ENCODE results near the gene C15orf39. TPM values are rescaled to one million over a fixed set of nuclear protein-coding genes. Genes with fewer than 3 reads are reported as not detected.
"Not testable (repeated sequence)": the region's sequence is repeated elsewhere in the genome, so short reads cannot be mapped to it uniquely, and the experiment has no call there.

C15orf39 gene
- total RNA-seq, 2 experiments from 2014 or later: 47.0 to 48.6 TPM

GRCh38 chr15:75233504-75234190 lies 32.0 kb downstream of the C15orf39 start:
- no peaks in the 10 kb centered on the region for H3K36me3 Mint-ChIP-seq (ENCODE audit: low read depth)
- no peak for DNase-seq
- no peak overlapping the region for H3K27ac Mint-ChIP-seq
- H3K27me3 Mint-ChIP-seq: peaks cover 4% of the 10 kb centered on the region
- H3K4me3 Mint-ChIP-seq: no peak overlapping the region
- CTCF ChIA-PET: interaction anchor here (0.6 to 1.1 kb wide), 2 partner anchors 10 to 14 kb away, joined by 3 read pairs; no protein-coding TSS in a partner anchor
- POLR2A ChIA-PET: no interaction called here
- no peaks in the 10 kb centered on the region for H3K9me3 Mint-ChIP-seq
- no peaks in the 10 kb centered on the region for H3K4me1 Mint-ChIP-seq

DNA sequence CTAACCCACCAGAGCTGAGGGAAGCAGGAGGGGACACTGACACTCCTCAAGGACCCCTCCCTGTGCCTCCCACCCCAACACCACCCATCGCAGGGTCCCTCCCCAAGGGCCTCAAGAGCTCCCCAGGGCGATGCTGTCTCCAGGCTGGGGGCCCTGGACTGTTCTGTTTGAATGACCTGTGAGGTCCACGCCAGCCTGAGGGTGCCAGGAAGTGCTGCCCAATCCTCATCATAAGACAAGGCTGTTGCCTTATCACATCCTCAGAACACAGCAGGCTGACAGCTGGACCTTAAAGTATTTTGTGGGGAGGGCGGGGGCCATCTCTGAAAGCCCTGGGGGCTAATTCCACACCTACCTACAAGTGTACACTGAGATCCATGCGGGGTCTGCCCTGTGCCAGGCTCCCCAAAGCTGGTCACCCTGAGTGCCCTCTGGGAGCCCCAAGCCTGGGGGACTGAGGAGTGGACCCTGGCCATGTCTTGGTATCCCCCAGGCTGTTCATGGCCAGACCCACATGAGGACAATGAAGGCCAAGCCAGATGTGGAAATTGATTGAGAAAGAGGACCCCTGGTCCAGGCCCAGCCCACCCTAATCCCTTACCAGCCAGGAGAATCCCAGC lies 32.6 kb downstream of the C15orf39 start:
- CTCF ChIA-PET: interaction anchor here (0.6 to 1.1 kb wide), 2 partner anchors 10 to 14 kb away, joined by 3 read pairs; no protein-coding TSS in a partner anchor
- DNase-seq: no peak
- POLR2A ChIA-PET: no interaction called here
- Mint-ChIP-seq H3K4me1 (no peaks in the 10 kb centered on the region), H3K27me3 (peaks cover 7% of the 10 kb centered on the region), H3K4me3 (no peak overlapping the region), H3K36me3 (ENCODE audit: low read depth) (no peaks in the 10 kb centered on the region), H3K9me3 (no peaks in the 10 kb centered on the region), H3K27ac (no peak overlapping the region)

DNA sequence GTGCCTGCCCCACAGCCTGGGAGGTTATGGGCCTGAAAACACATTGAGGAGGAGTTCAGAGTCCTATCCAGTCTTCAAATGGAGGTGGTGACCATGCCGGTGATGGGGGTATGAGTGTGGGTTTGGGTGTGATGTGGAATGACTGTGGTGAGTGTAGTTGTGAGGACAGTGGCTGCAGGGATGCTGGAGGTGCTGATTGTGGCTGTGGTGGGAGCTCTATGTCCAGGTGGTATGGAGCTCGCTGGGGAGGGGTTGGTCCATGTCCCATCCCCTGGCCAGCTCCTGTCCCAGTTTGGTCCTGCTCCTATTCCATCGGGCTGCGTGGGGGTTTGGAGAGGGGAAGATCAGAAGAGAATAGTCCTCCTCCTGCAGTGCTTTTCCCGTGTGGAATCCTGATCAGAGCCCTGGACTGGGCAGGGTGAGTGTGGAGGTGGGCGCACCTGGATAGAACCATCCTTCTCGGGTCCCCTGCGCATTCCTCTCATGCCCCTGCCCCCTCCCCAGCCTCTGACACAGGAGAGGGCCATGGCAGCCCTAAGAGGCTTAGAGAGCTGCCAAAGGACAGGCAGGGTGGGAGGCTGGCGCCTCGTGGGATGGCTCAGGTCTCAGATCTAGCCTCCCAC lies 33.5 kb downstream of the C15orf39 start:
- Mint-ChIP-seq H3K4me1 (no peaks in the 10 kb centered on the region), H3K4me3 (no peak overlapping the region), H3K36me3 (ENCODE audit: low read depth) (no peaks in the 10 kb centered on the region), H3K27me3 (peaks cover 12% of the 10 kb centered on the region), H3K9me3 (no peaks in the 10 kb centered on the region), H3K27ac (no peak overlapping the region)
- DNase-seq: no peak
- POLR2A ChIA-PET: no interaction called here
- CTCF ChIA-PET: interaction anchor here (0.5 kb wide), 1 partner anchor 199 kb away, joined by 3 read pairs; no protein-coding TSS in a partner anchor

DNA sequence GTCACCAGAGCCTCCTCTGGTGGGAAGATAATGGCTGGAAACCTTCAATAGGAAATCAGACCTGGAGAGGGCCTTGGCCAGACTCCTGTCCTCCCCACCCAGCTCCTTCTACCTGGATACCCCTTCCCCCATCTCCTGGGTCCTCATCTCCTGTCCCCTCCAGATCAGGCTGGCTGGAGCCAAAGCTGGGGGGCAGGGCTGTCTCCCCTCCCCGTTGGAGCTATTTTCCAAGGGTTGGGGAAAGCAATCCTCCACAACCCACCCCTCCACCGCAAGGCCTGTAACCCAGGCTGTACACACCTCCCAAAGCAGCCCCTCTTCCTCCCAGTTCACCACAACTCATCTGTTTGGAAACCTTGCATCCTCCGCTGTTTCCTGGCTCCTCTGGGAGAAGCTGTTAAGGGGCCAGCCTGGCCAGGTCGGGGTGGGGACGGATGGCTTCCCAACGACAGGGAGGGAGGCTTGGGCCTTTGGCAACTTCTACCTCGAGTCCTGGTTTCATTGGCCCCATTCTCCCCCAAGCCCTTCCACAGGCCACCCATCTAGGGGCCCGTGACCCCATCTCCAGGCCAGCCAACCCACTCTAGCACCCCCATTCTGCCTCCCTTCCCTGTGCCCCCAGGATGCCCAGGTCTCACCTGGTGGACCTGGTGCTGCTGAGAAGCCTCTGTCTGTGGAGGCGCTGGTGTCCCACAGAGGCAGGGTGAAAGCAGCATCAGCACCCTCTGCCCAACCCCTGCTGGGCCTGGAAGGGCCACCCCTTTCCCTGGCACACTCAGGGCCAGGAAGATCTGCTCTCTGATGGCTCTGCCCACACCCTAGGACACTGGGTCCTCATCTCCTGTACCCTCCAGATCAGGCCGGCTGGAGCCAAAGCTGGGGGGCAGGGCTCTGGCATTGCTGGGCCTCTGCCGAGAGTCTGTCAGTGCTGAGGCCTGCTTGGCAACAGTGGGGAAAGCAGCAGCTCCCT lies 34.4 kb downstream of the C15orf39 start:
- Mint-ChIP-seq H3K4me1 (no peaks in the 10 kb centered on the region), H3K9me3 (no peaks in the 10 kb centered on the region), H3K4me3 (no peak overlapping the region), H3K27ac (no peak overlapping the region), H3K36me3 (ENCODE audit: low read depth) (no peaks in the 10 kb centered on the region), H3K27me3 (peaks cover 14% of the 10 kb centered on the region)
- ChIA-PET POLR2A (no interaction called here), CTCF (no interaction called here)
- no peak for DNase-seq

DNA sequence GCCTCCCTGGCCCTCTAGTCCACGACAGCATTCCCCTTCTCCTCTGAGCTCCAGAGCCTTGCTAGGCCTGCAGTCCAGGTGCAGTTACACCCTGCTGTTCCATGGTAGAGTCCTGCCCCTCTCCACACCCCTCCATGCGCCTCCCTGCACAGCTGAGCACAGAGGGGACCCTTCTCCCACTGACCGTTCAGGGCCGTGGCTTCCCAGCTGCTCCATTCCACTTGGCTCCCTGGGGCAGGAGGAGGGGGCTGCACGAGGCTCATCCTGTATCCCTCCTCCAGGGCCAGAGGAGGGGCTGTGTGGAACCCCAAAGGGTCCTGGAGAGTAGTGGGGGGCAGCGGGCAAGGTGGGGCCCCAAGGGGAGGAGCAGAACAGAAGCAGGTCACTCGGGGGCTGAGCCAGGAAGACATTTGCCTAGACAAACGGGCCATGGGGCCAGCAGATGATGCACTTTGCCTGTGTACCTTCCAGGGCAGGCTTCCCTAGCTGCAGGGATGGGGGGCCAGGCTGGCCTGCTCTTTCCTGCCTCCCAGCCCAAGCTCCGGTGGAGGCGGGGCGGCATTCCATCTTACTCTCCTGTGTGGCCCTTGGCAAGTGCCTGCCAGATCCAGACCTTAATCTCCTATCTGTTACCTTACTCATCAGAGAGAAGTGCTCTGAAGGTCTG lies 35.8 kb downstream of the C15orf39 start:
- CTCF ChIA-PET: interaction anchor here (0.8 kb wide), 1 partner anchor 33 kb away, joined by 3 read pairs; no protein-coding TSS in a partner anchor
- no peak overlapping the region for H3K27ac Mint-ChIP-seq
- no peaks in the 10 kb centered on the region for H3K36me3 Mint-ChIP-seq (ENCODE audit: low read depth)
- H3K9me3 Mint-ChIP-seq: no peaks in the 10 kb centered on the region
- no peak overlapping the region for H3K4me3 Mint-ChIP-seq
- POLR2A ChIA-PET: no interaction called here
- no peak for DNase-seq
- peaks cover 10% of the 10 kb centered on the region for H3K27me3 Mint-ChIP-seq
- H3K4me1 Mint-ChIP-seq: no peaks in the 10 kb centered on the region

- H3K27me3 Mint-ChIP-seq: peaks cover 10% of the 10 kb centered on the region
- H3K4me3 Mint-ChIP-seq: no peak overlapping the region
- H3K4me1 Mint-ChIP-seq: no peaks in the 10 kb centered on the region
- no peaks in the 10 kb centered on the region for H3K36me3 Mint-ChIP-seq (ENCODE audit: low read depth)
- ChIA-PET CTCF (interaction anchor here (0.6 to 1.5 kb wide), 2 partner anchors 8 to 42 kb away, joined by 6 read pairs; no protein-coding TSS in a partner anchor), POLR2A (no interaction called here)
- H3K9me3 Mint-ChIP-seq: no peaks in the 10 kb centered on the region
- DNase-seq: no peak
- no peak overlapping the region for H3K27ac Mint-ChIP-seq
Observed at GRCh38 chr15:75238150-75238549, 36.5 kb downstream of the C15orf39 start.

DNA sequence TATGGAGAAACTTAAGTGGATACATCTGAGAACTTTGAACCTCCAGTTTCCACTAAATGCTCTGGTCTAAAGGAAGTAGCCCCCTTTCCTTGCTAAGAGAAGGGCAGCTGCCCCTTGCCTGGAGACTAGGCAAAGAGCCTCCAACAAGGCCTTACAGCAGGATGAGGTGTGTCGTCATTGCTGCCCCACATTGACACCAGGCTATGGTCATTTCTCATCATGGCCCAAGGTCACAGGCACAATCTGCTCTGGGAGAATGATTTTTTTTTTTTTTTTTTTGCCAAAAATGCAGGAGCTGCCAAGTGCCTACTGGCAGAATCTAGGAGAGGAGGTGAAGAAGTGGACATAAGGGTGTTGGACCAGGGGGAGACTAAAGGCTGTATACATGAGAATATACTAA lies 44.1 kb downstream of the C15orf39 start:
- DNase-seq; CTCF ChIA-PET; H3K27ac Mint-ChIP-seq; H3K36me3 Mint-ChIP-seq (ENCODE audit: low read depth); H3K4me3 Mint-ChIP-seq; H3K4me1 Mint-ChIP-seq; POLR2A ChIA-PET; H3K9me3 Mint-ChIP-seq: not testable (repeated sequence)
- H3K27me3 Mint-ChIP-seq: peaks cover 14% of the 10 kb centered on the region

- H3K9me3 Mint-ChIP-seq; DNase-seq; H3K27ac Mint-ChIP-seq; H3K4me1 Mint-ChIP-seq; H3K36me3 Mint-ChIP-seq (ENCODE audit: low read depth); CTCF ChIA-PET; H3K4me3 Mint-ChIP-seq: not testable (repeated sequence)
- POLR2A ChIA-PET: interaction anchor here (0.6 kb wide), 1 partner anchor 754 kb away, joined by 3 read pairs; no protein-coding TSS in a partner anchor
- peaks cover 27% of the 10 kb centered on the region for H3K27me3 Mint-ChIP-seq
Observed at GRCh38 chr15:75248991-75249390, 47.3 kb downstream of the C15orf39 start.

- ChIA-PET CTCF (no interaction called here), POLR2A (no interaction called here)
- Mint-ChIP-seq H3K9me3 (no peaks in the 10 kb centered on the region), H3K36me3 (ENCODE audit: low read depth) (no peaks in the 10 kb centered on the region), H3K4me1 (no peaks in the 10 kb centered on the region), H3K4me3 (no peak overlapping the region), H3K27ac (no peak overlapping the region), H3K27me3 (peaks cover 26% of the 10 kb centered on the region)
- no peak for DNase-seq
Observed at GRCh38 chr15:75249726-75250125, 48.0 kb downstream of the C15orf39 start.

- H3K4me3 Mint-ChIP-seq, POLR2A ChIA-PET, H3K27ac Mint-ChIP-seq: not testable (repeated sequence)
Observed at GRCh38 chr15:75251343-75251742, 49.7 kb downstream of the C15orf39 start.

GRCh38 chr15:75252285-75252684 lies 50.6 kb downstream of the C15orf39 start:
- POLR2A ChIA-PET; H3K4me1 Mint-ChIP-seq; H3K27ac Mint-ChIP-seq; H3K9me3 Mint-ChIP-seq; H3K36me3 Mint-ChIP-seq (ENCODE audit: low read depth); DNase-seq; H3K4me3 Mint-ChIP-seq: not testable (repeated sequence)
- H3K27me3 Mint-ChIP-seq: peaks cover 24% of the 10 kb centered on the region
- CTCF ChIA-PET: interaction anchor here (0.7 kb wide), 1 partner anchor 223 kb away, joined by 5 read pairs; no protein-coding TSS in a partner anchor

More at GRCh38 chr15:75251343-75251742, 49.7 kb downstream of the C15orf39 start:
- H3K36me3 Mint-ChIP-seq (ENCODE audit: low read depth); H3K9me3 Mint-ChIP-seq; CTCF ChIA-PET; H3K4me1 Mint-ChIP-seq; DNase-seq: not testable (repeated sequence)
- peaks cover 24% of the 10 kb centered on the region for H3K27me3 Mint-ChIP-seq

DNA sequence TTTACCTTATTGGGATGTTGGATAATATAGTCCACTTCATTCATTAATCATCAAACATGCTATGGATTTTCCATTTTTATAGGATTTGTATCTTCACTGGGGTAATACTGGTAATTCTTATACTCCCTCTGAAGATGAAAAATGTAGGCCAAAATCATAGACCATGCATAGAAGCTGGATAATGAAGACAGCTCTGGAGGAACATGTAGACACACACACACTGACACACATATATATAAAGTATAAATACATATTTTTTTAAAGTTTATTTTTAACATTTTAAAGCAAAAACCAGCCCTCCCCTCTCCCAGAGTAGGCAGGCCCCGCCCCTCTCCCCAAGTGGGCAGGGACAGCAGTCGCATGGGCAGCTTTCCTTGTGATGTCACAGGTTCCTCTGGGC lies 56.4 kb downstream of the C15orf39 start, which contains the start of gene GOLGA6C:
TSS of gene GOLGA6C (plus strand) at position 301 of the 400 bp plus-strand sequence. CDS start 265 bp downstream, outside the sequence.
- POLR2A ChIA-PET; H3K4me1 Mint-ChIP-seq; H3K27me3 Mint-ChIP-seq; H3K4me3 Mint-ChIP-seq; H3K36me3 Mint-ChIP-seq (ENCODE audit: low read depth); H3K27ac Mint-ChIP-seq; H3K9me3 Mint-ChIP-seq; CTCF ChIA-PET; DNase-seq: not testable (repeated sequence)

Measured in activated CD4-positive, alpha-beta T cell treated with anti-CD3 and anti-CD28 coated beads, Interleukin-2, amount 10 ng/mL, durations not matched to agents 7 days and 5 days (primary cell).